ENCODE measurements around the gene MAS1. TPM values are rescaled to one million over a fixed set of nuclear protein-coding genes. Genes with fewer than 3 reads are reported as not detected.

MAS1 gene
- total and polyA plus RNA-seq, 9 of the 15 experiments (the other 6 are each of a cell fraction or from before 2014, with no cell fraction given): not detected

DNA sequence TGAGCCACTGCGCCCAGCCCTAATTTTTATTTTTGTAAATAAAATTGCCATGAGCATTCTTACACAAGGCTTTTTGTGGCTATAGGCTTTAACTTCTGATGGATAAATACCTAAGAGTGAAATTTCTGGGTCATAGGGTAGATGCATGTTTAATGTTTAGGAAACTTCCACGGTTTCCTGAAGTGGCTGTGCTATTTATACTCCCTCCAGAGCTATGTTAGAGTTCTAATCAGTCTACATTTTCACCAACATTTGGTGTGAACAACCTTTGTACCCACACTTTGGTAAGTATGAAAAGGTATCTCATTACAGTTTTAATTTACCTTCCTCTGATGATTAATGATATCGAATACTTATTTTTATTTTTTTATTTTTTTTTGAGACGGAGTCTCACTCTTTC, 6.1 kb upstream of the MAS1 start:
- H3K9me3 ChIP-seq (replicated peaks; ENCODE audit: control insufficient read depth, insufficient read depth, low read depth, low read length): no peaks in the 10 kb centered on the region
- no TSS peak for BruUV-seq (replicated peaks)
- H4K20me1 ChIP-seq (replicated peaks; ENCODE audit: control insufficient read depth, insufficient read depth, low read length): no peaks in the 10 kb centered on the region; the same call in 1 of the 2 replicates
- intact Hi-C loops (cut with micrococcal nuclease): loop anchor here (10.0 kb wide), 1 partner anchor 160 kb away; no protein-coding TSS in a partner anchor
- H2AFZ ChIP-seq (ENCODE audit: low read depth, low read length): no peak overlapping the region
- H3K9ac ChIP-seq (ENCODE audit: insufficient read depth in 1 of 2, low read depth in 2 of 2, low read length in 2 of 2): no peak overlapping the region
- H3K4me3 ChIP-seq: no peak overlapping the region
- no peak overlapping the region for H3K4me2 ChIP-seq (ENCODE audit: insufficient read depth, low read length)
- no peaks in the 10 kb centered on the region; a peak in 1 of 5 replicates for H3K4me1 ChIP-seq (replicated peaks in 1 of 2; ENCODE audit: control insufficient read depth in 2 of 2, insufficient read depth in 2 of 2, low read length in 2 of 2)
- POLR2A ChIA-PET: interaction anchor here (0.6 to 1.1 kb wide), 3 partner anchors 9 to 240 kb away, joined by 3 to 5 read pairs (median 4); no protein-coding TSS in a partner anchor
- FAIRE-seq (no peak), ATAC-seq (no peak), DNase-seq (ENCODE audit: extremely low read depth in 1 of 4, low spot score in 3 of 4) (no peak)
- H3K27ac ChIP-seq (ENCODE audit: extremely low read depth, low read depth, low read length): no peak overlapping the region
- CTCF ChIA-PET (ENCODE audit: low intra/inter-chr PET ratio): no interaction called here
- peaks cover 43 to 53% of the 10 kb centered on the region in 2 experiments for H3K27me3 ChIP-seq (ENCODE audit: control insufficient read depth in 2 of 2, insufficient read depth in 2 of 2, low read length in 2 of 2)
- in situ Hi-C loops (cut with MboI): no loop called here
- H3K9me1 ChIP-seq (ENCODE audit: control insufficient read depth, insufficient read depth, low read length): no peaks in the 10 kb centered on the region
- no peaks in the 10 kb centered on the region for H3K36me3 ChIP-seq (ENCODE audit: control insufficient read depth, insufficient read depth, low read length)
- WGBS (ENCODE audit: insufficient coverage, low coverage, missing lambda C conversion rate): 7% methylated on average over 4 of the region's 4 CpGs
- H3K79me2 ChIP-seq (ENCODE audit: control insufficient read depth, insufficient read depth, low read length): no peaks in the 10 kb centered on the region
- no peak for TF ChIP-seq TOE1 (IDR thresholded peaks at IDR 0.05; ENCODE audit: borderline replicate concordance)
- no peak for TF ChIP-seq TOE1 (CRISPR knock-in tag; IDR thresholded peaks at IDR 0.05; ENCODE audit: borderline replicate concordance, low read depth)
- no peak for TF ChIP-seq GTF2E2 (tag; IDR thresholded peaks at IDR 0.05)
- no peak for TF ChIP-seq RFX1 (IDR thresholded peaks at IDR 0.05)
- TF ChIP-seq ZNF583 (CRISPR knock-in tag; IDR thresholded peaks at IDR 0.05): no peak
- TF ChIP-seq, protein P1, sequence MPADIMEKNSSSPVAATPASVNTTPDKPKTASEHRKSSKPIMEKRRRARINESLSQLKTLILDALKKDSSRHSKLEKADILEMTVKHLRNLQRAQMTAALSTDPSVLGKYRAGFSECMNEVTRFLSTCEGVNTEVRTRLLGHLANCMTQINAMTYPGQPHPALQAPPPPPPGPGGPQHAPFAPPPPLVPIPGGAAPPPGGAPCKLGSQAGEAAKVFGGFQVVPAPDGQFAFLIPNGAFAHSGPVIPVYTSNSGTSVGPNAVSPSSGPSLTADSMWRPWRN (IDR thresholded peaks at IDR 0.05; ENCODE audit: low read depth): no peak
- TF ChIP-seq, protein P2, sequence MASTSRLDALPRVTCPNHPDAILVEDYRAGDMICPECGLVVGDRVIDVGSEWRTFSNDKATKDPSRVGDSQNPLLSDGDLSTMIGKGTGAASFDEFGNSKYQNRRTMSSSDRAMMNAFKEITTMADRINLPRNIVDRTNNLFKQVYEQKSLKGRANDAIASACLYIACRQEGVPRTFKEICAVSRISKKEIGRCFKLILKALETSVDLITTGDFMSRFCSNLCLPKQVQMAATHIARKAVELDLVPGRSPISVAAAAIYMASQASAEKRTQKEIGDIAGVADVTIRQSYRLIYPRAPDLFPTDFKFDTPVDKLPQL (IDR thresholded peaks at IDR 0.05; ENCODE audit: extremely low read depth, insufficient read length): no peak
- TF ChIP-seq XRCC3 (IDR thresholded peaks at IDR 0.05): no peak
- TF ChIP-seq ZNF12 (CRISPR knock-in tag; IDR thresholded peaks at IDR 0.05): no peak
- TF ChIP-seq PML (IDR thresholded peaks at IDR 0.05; ENCODE audit: low read length): no peak
- TF ChIP-seq MAZ (CRISPR knock-in tag; conservative IDR thresholded peaks at IDR 0.05 in 1 of 2, IDR thresholded peaks at IDR 0.05 in 1 of 2): no peak
- no peak for TF ChIP-seq MTF1 (CRISPR knock-in tag; IDR thresholded peaks at IDR 0.05; ENCODE audit: borderline replicate concordance)
- no peak for TF ChIP-seq ZNF124 (CRISPR knock-in tag; IDR thresholded peaks at IDR 0.05)
- TF ChIP-seq ERF (CRISPR knock-in tag; IDR thresholded peaks at IDR 0.05): no peak
- no peak for TF ChIP-seq NCOA4 (IDR thresholded peaks at IDR 0.05; ENCODE audit: partially characterized antibody)
- no peak for TF ChIP-seq MECOM (CRISPR knock-in tag; IDR thresholded peaks at IDR 0.05)
- no peak for TF ChIP-seq ZNF146 (CRISPR knock-in tag; IDR thresholded peaks at IDR 0.05; ENCODE audit: unreplicated experiment)
- TF ChIP-seq GABPB1 (CRISPR knock-in tag; IDR thresholded peaks at IDR 0.05): no peak
- TF ChIP-seq, protein P3, sequence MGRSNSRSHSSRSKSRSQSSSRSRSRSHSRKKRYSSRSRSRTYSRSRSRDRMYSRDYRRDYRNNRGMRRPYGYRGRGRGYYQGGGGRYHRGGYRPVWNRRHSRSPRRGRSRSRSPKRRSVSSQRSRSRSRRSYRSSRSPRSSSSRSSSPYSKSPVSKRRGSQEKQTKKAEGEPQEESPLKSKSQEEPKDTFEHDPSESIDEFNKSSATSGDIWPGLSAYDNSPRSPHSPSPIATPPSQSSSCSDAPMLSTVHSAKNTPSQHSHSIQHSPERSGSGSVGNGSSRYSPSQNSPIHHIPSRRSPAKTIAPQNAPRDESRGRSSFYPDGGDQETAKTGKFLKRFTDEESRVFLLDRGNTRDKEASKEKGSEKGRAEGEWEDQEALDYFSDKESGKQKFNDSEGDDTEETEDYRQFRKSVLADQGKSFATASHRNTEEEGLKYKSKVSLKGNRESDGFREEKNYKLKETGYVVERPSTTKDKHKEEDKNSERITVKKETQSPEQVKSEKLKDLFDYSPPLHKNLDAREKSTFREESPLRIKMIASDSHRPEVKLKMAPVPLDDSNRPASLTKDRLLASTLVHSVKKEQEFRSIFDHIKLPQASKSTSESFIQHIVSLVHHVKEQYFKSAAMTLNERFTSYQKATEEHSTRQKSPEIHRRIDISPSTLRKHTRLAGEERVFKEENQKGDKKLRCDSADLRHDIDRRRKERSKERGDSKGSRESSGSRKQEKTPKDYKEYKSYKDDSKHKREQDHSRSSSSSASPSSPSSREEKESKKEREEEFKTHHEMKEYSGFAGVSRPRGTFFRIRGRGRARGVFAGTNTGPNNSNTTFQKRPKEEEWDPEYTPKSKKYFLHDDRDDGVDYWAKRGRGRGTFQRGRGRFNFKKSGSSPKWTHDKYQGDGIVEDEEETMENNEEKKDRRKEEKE (IDR thresholded peaks at IDR 0.05; ENCODE audit: borderline replicate concordance in 1 of 2, control insufficient read depth in 1 of 2, low read depth in 2 of 2, low read length in 1 of 2): no peak

Measured in K562 (cell line).